Right ventricle myocardium inferior (tissue), 1 donor: Measurements from ENCODE around the gene HLA-DQA1. TPM values are rescaled to one million over a fixed set of nuclear protein-coding genes. Genes with fewer than 3 reads are reported as not detected.
A peak's percentile ranks its signal among the peaks of the same experiment; 100 is the strongest.
"Not testable (repeated sequence)": the region's sequence is repeated elsewhere in the genome, so short reads cannot be mapped to it uniquely, and the experiment has no call there.

Experiments used
- ATAC-seq: fragments of 200-7000 bp; cut with Tn5 transposase; one replicate; pipeline ENCODE4 v1.9.1; 2020; ENCODE audit warnings: mild to moderate bottlenecking, moderate library complexity
- DNase-seq: peaks from one replicate; pipeline ENCODE4 v3.0.0; 2021; ENCODE audit errors: missing footprints
- intact Hi-C: fragments of 100-400 bp; cut with DNase I; formaldehyde crosslinking; loops from one replicate; pipeline ENCODE4 v1.11.0; 2022
- total RNA-seq: library from RNA; stranded (reverse); fragmentation: NEBNext Ultra II Directional; extraction: Animal tissue kit (Norgen Biotek cat#: 25700); gene quantifications from one replicate; pipeline ENCODE4 v1.2.1, GENCODE V29; 2021
- donor health status: DM: no; HTN: yes; CAD: no; lungs with severe emphysema.

The HLA-DQA1 gene
- total RNA-seq, 1 donor from 2014 or later = 5.3 TPM

- DNase-seq (no peak), ATAC-seq (no peak)
- intact Hi-C loops = no loop called here
Measured at GRCh38 chr6:32643904-32644303, 6.7 kb downstream of the HLA-DQA1 start.

GRCh38 chr6:32645047-32645703, 8.0 kb downstream of the HLA-DQA1 start:
- ATAC-seq (no peak), DNase-seq (no peak)
- intact Hi-C loops = no loop called here

GRCh38 chr6:32655203-32655710, 18.1 kb downstream of the HLA-DQA1 start:
- intact Hi-C loops = no loop called here
- ATAC-seq = no peak
- no peak for DNase-seq

GRCh38 chr6:32657329-32657728, 20.1 kb downstream of the HLA-DQA1 start:
- ATAC-seq, intact Hi-C loops: not testable (repeated sequence)

GRCh38 chr6:32657819-32658218, 20.6 kb downstream of the HLA-DQA1 start:
- not testable (repeated sequence) for ATAC-seq

More at GRCh38 chr6:32657329-32657728, 20.1 kb downstream of the HLA-DQA1 start:
- not testable (repeated sequence) for DNase-seq

GRCh38 chr6:32658268-32658897, 21.2 kb downstream of the HLA-DQA1 start:
- intact Hi-C loops = no loop called here
- DNase-seq (no peak), ATAC-seq (no peak)

More at GRCh38 chr6:32657819-32658218, 20.6 kb downstream of the HLA-DQA1 start:
- intact Hi-C loops, DNase-seq: not testable (repeated sequence)

- DNase-seq (no peak), ATAC-seq (no peak)
Measured at GRCh38 chr6:32659856-32660595, 22.8 kb downstream of the HLA-DQA1 start.

GRCh38 chr6:32662099-32662498, 24.9 kb downstream of the HLA-DQA1 start:
- intact Hi-C loops = no loop called here
- DNase-seq (no peak), ATAC-seq (no peak)

More at GRCh38 chr6:32659856-32660595, 22.8 kb downstream of the HLA-DQA1 start:
- intact Hi-C loops = no loop called here

- no peak for DNase-seq
- intact Hi-C loops = no loop called here
- ATAC-seq = no peak
Measured at GRCh38 chr6:32662836-32663235, 25.6 kb downstream of the HLA-DQA1 start.

- no peak for ATAC-seq
- intact Hi-C loops = no loop called here
- DNase-seq = no peak
Measured at GRCh38 chr6:32664354-32664753, 27.1 kb downstream of the HLA-DQA1 start.

- ATAC-seq = peak; percentile 68
- intact Hi-C loops = no loop called here
- DNase-seq = peak; percentile 70
Measured at GRCh38 chr6:32664827-32665362, 27.7 kb downstream of the HLA-DQA1 start.

GRCh38 chr6:32665661-32666060, 28.5 kb downstream of the HLA-DQA1 start:
- ATAC-seq = no peak
- intact Hi-C loops = no loop called here

GRCh38 chr6:32666420-32667300, 29.5 kb downstream of the HLA-DQA1 start, which contains the start of gene HLA-DQB1:
Gene HLA-DQB1, minus strand, starts transcription at chr6:32666657. Its CDS starts 50 bp downstream, at chr6:32666607.
- ATAC-seq (peak; percentile 57), DNase-seq (no peak)
- intact Hi-C loops = no loop called here

More at GRCh38 chr6:32665661-32666060, 28.5 kb downstream of the HLA-DQA1 start:
- DNase-seq = no peak

- intact Hi-C loops = no loop called here
- ATAC-seq (peak; percentile 52), DNase-seq (no peak)
Measured at GRCh38 chr6:32668226-32668747, 31.1 kb downstream of the HLA-DQA1 start.

- no peak for DNase-seq
- intact Hi-C loops = no loop called here
- ATAC-seq = no peak
Measured at GRCh38 chr6:32669240-32669639, 32.0 kb downstream of the HLA-DQA1 start.

GRCh38 chr6:32669893-32670292, 32.7 kb downstream of the HLA-DQA1 start:
- intact Hi-C loops = no loop called here
- no peak for DNase-seq
- no peak for ATAC-seq

GRCh38 chr6:32671908-32672307, 34.7 kb downstream of the HLA-DQA1 start:
- DNase-seq, intact Hi-C loops, ATAC-seq: not testable (repeated sequence)

GRCh38 chr6:32674123-32674522, 36.9 kb downstream of the HLA-DQA1 start:
- DNase-seq, intact Hi-C loops, ATAC-seq: not testable (repeated sequence)
